Activated naive CD8-positive, alpha-beta T cell treated with anti-CD3 and anti-CD28 coated beads, Interleukin-2, amount 10 ng/mL, durations not matched to agents 7 days and 5 days (primary cell): ENCODE measurements around the gene ATP6V0A1. TPM values are rescaled to one million over a fixed set of nuclear protein-coding genes. Genes with fewer than 3 reads are reported as not detected.
A peak's percentile ranks its signal among the peaks of the same experiment; 100 is the strongest.

ENCODE experiments used
- ATAC-seq: fragments of 150-1000 bp; cut with Tn5 transposase; one replicate; pipeline ENCODE4 v1.10.0; 2021; ENCODE audit warnings: low read depth, moderate library complexity
- POLR2A ChIA-PET: fragments of 350-600 bp; sonication (Branson Sonifier 250); formaldehyde crosslinking; loops from one replicate; lab custom pipeline; 2021; ENCODE audit warnings: antibody characterized with exemption; lab: Charles Lee
- DNase-seq: peaks from one replicate; pipeline ENCODE4 v3.0.0; 2021
- H3K27ac Mint-ChIP-seq: one replicate; pipeline ENCODE4 v1.8.0; 2022; ENCODE audit warnings: mild to moderate bottlenecking, mixed read lengths
- H3K27me3 Mint-ChIP-seq: one replicate; pipeline ENCODE4 v1.8.0; 2022; ENCODE audit warnings: mild to moderate bottlenecking, moderate library complexity, mixed read lengths
- H3K36me3 Mint-ChIP-seq: one replicate; pipeline ENCODE4 v1.8.0; 2021; ENCODE audit warnings: mild to moderate bottlenecking, mixed read lengths
- H3K4me1 Mint-ChIP-seq: one replicate; pipeline ENCODE4 v1.8.0; 2021; ENCODE audit warnings: mixed read lengths
- H3K4me3 Mint-ChIP-seq: one replicate; pipeline ENCODE4 v1.8.0; 2022; ENCODE audit warnings: mild to moderate bottlenecking, moderate library complexity, mixed read lengths
- H3K9me3 Mint-ChIP-seq: one replicate; pipeline ENCODE4 v1.8.0; 2021; ENCODE audit warnings: mixed read lengths
- microRNA-seq: library from miRNA; unstranded; fragments of <30 nt; microRNA quantifications from one replicate; pipeline ENCODE4 v1.2.0, GENCODE V29; 2022
- total RNA-seq, 2 experiments: library from RNA; stranded (reverse); gene quantifications; one replicate each; pipeline ENCODE4 v1.2.3, GENCODE V29; 2021

ATP6V0A1 gene
- total RNA-seq, 2 experiments from 2014 or later = 8.1 TPM

GRCh38 chr17:42568341-42569111, 109.8 kb downstream of the ATP6V0A1 start:
- Mint-ChIP-seq H3K4me3 (peak overlapping the region; percentile 97), H3K36me3 (peaks cover 22% of the 10 kb centered on the region), H3K4me1 (peaks cover 31% of the 10 kb centered on the region), H3K9me3 (no peaks in the 10 kb centered on the region), H3K27ac (peak overlapping the region; percentile 61), H3K27me3 (no peaks in the 10 kb centered on the region)
- POLR2A ChIA-PET = interaction anchor here (0.8 to 6.2 kb wide), 8 partner anchors 9 to 111 kb away, joined by 3 to 56 read pairs (median 8); partner anchors contain the start of genes NAGLU and PSMC3IP
- DNase-seq = no peak
- no peak for ATAC-seq

DNA sequence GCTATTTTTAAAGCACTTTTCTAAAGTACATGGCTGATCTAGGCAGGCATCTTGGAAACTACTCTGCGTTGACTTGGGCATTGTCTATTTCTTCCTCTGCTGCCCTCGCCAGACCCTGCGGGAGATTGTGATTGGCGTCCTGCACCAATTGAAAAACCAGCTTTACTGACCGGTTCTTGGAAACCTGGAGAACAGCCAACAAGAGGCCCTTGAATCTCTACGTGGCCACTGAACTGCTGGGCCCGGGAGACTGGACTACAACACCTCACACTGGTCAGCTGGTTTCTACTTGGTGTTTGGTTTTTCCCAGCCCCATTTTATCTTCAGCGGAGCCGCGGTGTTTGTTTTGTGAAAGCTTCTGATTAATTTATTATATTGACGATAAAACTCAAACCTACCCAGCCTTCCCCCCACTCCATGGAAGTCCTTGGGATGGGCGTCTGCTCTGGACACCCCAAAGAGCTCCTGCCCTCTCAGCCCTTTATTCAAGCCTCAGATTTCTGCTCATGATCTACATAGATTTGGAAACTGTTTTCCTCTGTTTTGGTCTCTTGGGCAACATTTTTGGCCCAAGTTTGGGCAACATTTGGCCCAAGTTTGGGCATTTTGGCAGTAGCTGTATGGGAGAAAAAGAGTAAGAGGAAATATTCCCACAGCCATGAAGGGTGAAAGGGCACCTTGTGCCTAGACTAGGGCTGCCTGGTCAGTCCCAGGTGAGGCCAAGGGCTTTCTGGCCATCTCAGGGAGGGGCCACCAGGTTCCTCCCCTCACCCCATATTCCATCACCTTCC, 113.0 kb downstream of the ATP6V0A1 start:
- Mint-ChIP-seq H3K4me1 (peaks cover 34% of the 10 kb centered on the region), H3K4me3 (no peak overlapping the region), H3K27me3 (no peaks in the 10 kb centered on the region), H3K9me3 (no peaks in the 10 kb centered on the region), H3K36me3 (peaks cover 23% of the 10 kb centered on the region), H3K27ac (no peak overlapping the region)
- DNase-seq (no peak), ATAC-seq (no peak)
- POLR2A ChIA-PET = no interaction called here

Small RNAs within 50 kb of the gene (microRNA-seq; reads per million reads assigned to microRNA genes)
- gene MIR5010 (not detected), gene MIR548AT (not detected)

Other genes with a start within 250 kb of the ATP6V0A1 start
- 100 to 1,000 TPM; 131 to 134 TPM for gene STAT5B, start 182.5 kb upstream of the ATP6V0A1 start, total RNA-seq
- 100 to 1,000 TPM; 125 to 131 TPM for gene STAT5A, start 170.4 kb upstream of the ATP6V0A1 start, total RNA-seq
- 100 to 1,000 TPM; 128 to 131 TPM for gene STAT3, start 70.4 kb upstream of the ATP6V0A1 start, total RNA-seq
- gene CAVIN1, start 35.6 kb upstream of the ATP6V0A1 start, total RNA-seq = 1 to 10 TPM; 5.1 to 5.3 TPM
- 10 to 100 TPM; 22.9 to 23.9 TPM for gene NAGLU, start 77.4 kb downstream of the ATP6V0A1 start, total RNA-seq
- gene HSD17B1, start 94.0 kb downstream of the ATP6V0A1 start, total RNA-seq = 1 to 10 TPM; 1.2 TPM
- gene COASY, start 103.3 kb downstream of the ATP6V0A1 start, total RNA-seq = 10 to 100 TPM; 83.3 to 98.1 TPM
- gene MLX, start 108.2 kb downstream of the ATP6V0A1 start, total RNA-seq = 10 to 100 TPM; 62.9 to 64.9 TPM
- 10 to 100 TPM; 15.9 to 16.9 TPM for gene PSMC3IP, start 118.9 kb downstream of the ATP6V0A1 start, total RNA-seq
- 10 to 100 TPM; 82.2 to 82.3 TPM for gene RETREG3, start 150.5 kb downstream of the ATP6V0A1 start, total RNA-seq
- gene TUBG1, start 150.8 kb downstream of the ATP6V0A1 start, total RNA-seq = 10 to 100 TPM; 55.6 to 57.6 TPM
- gene TUBG2, start 200.4 kb downstream of the ATP6V0A1 start, total RNA-seq = 10 to 100 TPM; 17.0 to 19.2 TPM
- 1 to 10 TPM in 1 of 2 experiments, under 1 TPM in 1; 0.94 to 1.8 TPM for gene PLEKHH3, start 218.1 kb downstream of the ATP6V0A1 start, total RNA-seq
- gene CCR10, start 223.0 kb downstream of the ATP6V0A1 start, total RNA-seq = under 1 TPM; 0.33 to 0.57 TPM
- 1 to 10 TPM; 3.6 to 4.6 TPM for gene CNTNAP1, start 223.7 kb downstream of the ATP6V0A1 start, total RNA-seq